Measurements from ENCODE around the gene C10orf62.
"Not testable (repeated sequence)": the region's sequence is repeated elsewhere in the genome, so short reads cannot be mapped to it uniquely, and the experiment has no call there.

The C10orf62 gene, protein sequence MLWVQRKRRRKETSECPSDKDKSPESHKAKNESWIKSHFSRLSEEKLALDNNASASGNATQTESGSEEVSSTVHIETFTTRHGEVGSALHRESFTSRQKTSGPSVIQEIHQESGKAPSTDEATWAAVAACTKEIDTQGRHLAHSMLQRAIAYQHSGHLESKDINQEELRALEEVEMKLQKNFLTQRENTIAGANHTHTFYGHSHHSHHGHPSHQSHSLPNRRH
- total RNA-seq, result 0 reads per million in 2 donors

DNA sequence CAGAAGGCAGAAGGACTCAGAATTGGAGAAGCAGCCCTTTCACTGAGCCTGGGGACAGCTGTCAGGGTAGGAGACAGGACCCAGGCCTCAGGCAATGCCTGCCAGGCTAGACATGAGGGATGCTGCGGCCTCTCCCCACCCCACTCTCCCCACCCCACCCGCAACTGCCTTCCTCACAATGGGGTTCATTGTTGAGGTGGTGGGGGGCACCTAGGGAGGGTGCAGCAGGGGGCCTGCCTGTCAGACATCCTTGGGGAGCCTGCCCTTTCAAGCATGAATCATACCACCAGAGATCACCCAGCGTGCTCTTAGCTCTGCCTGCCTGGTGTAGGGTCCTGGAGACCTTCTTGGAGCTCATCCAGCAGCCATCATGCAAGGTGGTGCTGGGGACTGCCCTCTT lies at the start of gene C10orf62:
C10orf62 (plus strand) TSS at position 243 of the 400 bp plus-strand sequence. CDS start 177 bp downstream, outside the sequence.
- DNase-seq, result no peak

DNA sequence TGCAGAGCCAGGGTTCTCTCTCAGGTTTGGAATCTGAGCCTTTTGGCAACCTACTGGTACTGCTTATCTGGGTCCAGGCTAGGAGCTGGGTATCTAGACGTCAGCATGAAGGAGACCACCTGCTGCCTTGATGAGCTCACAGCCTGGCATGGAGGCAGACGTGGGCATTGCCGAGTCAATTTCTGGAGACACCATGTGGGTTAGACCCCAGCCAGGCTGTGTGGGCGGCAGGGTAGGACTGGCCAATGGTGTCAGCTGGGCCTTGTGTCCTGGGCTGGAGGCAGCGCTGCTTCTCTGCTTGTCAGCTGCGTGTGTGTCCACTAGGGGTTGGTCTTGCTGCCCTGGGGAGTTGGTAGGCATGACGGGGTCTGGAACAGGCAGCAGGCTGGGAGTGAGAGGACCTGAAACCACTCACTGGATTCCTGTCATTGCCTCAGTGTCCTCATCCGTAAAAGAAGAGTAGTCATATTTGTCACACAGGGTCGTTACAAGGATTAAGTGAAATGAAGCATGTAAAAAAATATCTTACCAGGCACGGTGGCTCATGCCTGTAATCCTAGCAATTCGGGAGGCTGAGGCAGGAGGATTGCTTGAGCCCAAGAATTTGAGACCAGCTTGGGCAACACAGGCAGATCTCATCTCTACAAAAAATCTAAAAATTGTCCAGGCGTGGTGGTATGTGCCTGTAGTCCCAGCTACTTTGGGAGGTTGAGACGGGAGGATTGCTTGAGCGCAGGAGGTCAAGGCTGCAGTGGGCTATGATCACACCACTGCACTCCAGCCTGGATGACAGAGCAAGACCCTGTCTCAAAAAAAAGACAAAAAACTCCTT lies 48.6 kb upstream of the C10orf62 start:
- DNase-seq, result no peak

DNA sequence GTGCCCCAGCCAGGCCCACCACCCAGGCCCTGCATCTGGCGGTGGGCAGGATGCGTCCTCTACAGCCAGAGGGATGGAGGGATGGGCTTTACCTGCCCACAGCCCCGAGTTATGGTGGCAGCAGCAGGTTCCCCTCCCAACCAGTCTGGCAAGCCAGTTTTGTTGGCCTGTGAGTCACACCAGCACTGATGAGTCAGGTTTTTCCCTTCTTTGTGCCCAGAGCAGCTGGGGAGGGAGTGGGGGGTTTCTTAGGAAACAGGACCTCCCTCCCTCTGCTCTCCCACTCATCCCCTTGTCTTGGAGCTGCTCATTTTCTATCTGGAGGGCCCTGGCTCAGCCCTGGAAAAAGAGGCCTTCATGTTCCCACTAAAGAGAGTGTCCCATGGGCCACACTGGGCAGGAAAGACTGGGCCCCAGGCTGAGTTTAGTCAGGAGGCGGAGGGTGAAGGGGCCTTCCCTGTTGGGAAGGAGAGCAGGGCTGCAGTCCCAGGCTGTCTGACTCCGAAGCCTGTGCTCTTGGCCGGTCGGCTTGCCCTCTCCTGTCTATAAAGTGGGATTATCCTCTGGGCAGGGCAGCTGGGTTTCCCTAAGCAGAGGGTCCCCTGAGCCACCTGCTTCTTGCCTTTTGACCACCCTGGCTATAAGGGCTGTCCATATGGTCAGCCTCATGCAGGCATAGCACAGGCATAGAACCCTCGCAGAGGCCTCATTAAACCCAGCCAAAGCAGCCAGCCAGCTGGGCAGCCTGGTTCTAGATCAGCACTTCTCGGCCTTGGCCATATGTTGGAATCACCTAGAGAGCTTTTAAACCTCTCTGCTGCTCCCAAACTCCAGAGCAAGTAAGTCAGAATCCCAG lies 47.1 kb upstream of the C10orf62 start:
- DNase-seq, result no peak

DNA sequence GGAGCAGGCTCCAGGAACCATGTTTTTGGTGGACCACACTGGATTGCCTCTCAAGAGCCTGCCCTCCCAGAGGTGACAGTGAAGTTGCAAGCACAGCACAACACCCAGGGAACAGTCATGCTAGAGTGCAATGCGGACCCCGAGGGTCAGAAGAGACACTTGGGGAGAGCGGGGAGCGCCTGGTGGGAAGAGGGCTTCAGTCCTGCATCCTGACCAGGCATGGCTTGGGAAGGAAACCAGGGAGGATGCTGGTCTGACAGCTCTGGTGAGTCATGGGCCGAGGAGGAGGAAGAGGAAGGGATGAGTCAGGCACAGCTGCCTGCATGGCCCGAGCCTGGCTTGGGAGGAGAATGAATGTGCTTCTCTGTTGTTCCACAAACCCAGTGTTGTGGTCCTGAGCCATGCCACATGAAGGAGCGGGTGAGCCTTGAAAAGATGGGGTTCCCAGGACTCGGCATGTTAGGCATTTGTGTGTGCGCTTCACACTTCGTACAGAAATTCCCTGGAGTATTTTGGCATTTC lies 46.4 kb upstream of the C10orf62 start:
- no peak for DNase-seq

DNA sequence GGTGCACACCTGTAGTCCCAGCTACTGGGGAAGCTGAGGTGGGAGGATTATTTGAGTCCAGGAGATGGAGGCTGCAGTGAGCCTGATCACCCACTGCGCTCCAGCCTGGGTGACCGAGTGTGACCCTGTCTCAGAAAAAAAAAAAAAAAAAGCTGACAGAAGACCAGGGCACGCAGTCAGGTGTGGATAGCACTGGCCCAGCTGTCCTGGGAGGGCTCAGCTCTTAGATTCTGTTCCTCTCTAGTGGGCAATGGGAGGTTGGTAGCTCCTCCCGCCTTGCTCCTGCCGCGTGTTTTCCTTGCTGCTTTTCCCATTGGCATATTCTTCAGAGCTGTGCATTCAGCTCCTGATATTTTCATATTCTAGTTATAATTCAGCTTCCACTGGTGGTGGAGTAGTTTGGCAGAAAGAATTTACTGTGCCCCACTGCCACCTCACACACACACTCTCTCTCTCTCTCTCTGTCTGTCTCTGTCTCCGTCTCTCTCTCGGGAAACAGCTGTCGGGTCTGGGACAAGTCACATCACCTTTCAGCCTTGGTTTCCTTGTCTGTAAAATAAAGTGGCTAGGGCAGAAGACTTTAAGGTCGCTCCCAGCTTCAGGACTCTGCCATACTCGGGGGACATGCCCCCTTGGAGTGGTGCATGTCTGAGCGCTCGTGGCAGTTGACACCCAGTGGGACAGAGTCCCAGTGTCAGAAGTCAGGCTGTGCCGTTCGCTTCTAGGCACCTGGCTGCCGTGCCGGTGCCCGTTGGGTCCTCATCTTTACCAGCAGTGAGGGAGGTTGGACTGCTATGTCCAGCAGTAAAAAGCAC lies 42.9 kb upstream of the C10orf62 start:
- DNase-seq, result no peak

DNA sequence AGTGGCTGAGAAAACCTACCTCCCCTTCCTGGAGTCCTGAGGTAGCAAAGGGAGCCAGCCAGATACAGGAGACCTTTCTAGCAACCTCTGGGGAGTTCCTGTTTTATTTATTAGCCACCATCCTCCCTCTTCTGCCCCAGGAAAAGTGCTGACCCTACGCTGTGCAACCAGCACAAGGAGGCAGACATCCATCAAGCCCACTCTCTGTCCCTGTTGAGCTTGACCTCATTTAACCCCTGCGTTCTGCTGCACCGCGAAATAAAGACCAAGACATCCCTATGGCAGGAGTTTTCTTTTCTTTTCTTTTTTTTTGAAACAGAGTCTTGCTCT lies 42.3 kb upstream of the C10orf62 start:
- no peak for DNase-seq

DNA sequence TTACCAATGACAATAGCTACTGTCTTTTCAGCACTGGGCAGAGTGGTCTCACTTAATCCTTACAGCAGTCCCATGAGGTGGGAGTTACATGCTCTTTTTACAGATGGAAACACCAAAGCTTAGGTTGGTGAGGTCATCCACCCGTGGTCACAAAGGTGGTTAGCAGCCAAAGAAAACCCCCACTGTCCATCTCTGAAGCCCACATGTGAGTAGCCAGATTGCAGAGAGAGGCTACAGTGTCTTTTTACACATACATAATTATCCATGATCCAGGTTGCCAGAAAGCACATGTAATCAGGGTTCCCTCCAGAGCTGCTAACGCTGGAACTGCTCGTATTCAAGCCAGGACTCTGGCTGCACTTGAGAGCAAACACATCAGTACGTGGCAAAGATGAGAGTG lies 41.6 kb upstream of the C10orf62 start:
- DNase-seq, result no peak

DNA sequence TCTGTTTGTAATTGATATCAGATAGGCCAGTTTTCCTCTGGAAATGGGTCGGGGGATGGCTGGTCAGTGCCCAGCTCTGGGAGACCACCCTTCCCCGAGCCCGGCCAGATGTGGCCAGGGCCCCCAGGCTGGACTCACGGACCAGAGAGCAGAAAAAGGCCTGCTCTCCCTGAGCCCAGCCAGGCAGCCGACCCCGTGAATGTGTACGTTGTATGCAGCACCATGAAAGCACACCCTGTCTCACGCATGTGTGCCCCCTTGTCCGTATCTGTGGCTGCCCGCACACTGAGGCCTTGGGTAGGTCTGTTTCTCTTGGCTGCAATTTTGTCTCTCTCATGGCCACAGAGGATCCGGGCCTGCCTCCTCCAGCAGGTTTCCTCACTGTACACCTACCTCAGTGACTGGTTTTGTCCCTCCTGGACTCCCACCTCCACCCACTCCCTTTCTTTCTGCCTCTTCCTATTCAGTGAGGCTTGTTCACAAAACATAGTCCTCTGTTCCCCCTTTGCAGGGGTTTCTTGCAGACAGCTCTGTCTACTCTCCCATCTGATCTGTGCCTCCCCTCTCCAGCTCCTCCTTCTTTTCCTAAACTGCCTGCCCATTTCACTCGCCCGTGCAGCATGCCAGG lies 40.6 kb upstream of the C10orf62 start:
- DNase-seq, result no peak

DNA sequence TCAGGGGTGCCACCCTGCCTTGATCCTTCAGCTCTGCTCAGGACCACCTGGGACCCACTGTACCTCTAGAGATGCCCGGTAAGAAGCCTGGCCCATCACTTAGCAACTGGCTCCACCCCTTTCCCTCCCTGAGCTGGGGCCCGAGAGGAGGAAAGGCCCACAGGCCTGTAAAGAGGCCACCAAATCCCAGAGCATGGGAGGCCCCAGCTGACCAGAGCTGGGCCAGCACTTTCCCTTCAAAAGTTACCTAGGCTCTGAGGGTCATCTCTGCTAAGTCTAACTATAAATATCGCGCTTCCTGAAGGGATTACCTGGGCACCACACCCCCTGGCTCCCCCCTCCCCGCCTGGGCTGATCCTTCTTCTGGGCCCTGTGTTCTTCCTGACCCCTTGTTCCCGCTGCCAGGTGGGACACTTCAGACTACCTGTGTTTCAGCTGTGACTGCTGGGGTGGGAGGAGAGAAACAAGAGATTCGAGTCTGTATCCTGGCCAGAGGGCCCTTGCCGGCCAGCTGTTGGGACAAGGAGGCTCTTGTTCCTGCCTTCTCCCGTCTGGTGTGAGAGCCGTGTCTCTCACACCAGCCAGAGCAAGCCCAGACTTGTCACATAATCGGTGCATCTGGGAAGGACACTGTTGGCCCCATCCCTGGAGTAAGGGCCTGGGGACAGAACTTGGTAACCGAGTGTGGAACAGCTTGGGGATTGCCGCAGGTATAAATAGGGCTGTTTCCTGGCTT lies 39.8 kb upstream of the C10orf62 start:
- DNase-seq, result no peak

DNA sequence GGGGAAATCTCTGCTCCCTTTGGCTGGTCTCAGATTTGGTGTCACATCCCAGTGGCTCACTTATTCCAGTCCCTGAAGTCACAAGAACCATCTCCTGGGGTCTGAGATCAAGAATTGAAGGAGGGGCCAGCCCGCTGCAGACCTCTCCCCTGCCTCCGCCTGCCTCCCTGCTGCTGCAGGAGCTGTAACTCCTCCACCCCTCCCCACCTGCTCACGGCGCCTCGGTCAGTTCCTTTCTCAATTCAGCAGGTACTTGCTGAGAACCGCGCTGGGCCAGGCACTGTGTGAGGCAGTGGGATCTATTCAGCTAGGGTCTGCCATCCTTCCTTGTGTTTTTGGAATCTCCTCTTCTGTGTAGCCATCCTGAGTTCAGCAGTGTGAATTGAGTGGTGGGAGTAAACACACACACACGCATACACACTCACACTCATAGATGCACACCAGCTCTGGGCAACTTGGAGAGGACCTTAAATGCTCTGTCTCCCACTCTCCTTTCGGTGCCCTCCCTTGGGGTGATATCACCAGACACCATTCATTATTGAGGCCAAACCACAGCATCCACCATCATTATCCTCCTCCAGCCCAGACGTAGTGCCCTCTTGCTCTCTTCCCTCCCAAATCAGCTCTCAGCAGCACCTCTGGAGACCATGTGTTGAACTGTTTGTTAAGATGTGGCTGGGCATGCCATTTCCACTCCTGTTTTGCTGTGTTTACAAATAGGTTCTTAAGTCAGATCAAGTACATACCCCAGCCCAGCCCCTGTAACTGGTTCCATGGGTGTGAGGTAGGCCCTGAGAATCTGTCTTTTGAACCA lies 39.0 kb upstream of the C10orf62 start:
- DNase-seq, result no peak

DNA sequence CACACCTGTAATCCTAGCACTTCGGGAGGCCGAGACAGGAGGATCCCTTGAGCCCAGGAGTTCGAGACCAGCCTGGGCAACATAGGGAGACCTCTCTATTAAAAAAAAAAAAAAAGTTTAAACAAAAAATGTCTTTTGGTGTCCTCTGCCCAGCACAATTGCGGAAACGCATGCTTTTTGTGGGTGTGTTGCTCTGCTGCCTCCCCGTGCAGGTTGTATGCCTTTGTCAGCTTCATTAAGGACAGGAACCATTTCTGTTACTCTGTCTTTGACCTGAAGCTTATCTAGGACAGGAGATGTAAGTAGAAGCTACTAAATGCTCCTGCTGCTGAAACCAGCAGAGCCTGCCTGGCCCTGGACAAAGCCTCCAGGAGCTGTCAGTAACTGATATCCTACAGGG lies 38.2 kb upstream of the C10orf62 start:
- no peak for DNase-seq

DNA sequence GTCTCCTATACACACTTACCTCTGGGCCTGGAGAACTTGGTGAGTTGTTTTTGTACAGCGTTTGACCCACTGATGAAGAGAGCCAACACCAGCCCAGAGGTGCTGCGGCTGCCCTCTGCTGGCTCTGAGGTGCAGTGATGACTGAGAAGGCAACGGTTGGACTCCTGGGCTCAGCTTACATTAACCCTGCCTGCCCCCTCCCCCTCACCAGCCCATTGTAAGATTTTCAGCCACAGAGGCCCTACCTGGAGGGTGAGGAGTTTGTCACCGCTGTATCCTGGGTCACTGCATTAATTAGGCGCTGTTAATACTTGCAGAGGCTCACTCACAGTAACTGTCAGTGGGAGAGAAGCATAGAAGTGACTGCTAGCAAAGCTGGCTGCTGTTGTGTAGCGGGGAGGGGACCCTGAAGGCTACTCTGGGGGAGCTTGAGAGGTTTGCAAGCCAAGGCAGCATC lies 35.9 kb upstream of the C10orf62 start:
- peak; percentile 25 for DNase-seq

DNA sequence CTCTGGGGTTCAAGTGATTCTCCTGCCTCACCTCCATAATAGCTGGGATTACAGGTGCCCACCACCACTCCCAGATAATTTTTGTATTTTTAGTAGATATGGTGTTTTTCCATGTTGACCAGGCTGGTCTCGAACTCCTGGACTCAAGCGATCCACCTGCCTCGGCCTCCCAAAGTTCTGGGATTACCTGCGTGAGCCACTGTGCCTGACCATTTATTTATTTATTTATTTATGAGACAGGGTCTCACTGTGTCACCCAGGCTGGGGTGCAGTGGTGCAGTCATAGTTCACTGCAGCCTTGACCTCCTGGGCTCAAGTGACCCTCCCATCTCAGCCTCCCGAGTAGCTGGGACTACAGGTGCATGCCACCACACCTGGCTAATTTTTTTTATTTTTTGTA lies 35.2 kb upstream of the C10orf62 start:
- not testable (repeated sequence) for DNase-seq

DNA sequence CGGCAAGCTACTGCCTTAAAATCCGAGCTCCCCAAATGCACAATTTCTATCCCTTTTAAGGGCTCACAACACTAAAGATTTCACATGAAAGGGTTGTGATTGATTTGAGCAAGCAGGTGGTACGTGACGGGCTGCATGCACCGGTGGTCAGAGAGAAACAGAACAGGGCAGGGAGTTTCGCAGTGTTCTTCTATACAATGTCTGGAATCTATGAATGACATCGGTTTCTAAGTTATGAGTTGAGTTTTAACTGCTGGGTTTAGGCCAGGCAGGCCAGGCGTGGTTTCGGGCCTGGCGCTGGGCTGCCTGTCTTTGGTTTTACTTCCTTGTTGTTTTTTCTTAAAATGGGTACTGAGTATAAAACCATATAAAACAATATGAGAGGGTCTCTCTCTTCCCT lies 34.0 kb upstream of the C10orf62 start:
- not testable (repeated sequence) for DNase-seq

DNA sequence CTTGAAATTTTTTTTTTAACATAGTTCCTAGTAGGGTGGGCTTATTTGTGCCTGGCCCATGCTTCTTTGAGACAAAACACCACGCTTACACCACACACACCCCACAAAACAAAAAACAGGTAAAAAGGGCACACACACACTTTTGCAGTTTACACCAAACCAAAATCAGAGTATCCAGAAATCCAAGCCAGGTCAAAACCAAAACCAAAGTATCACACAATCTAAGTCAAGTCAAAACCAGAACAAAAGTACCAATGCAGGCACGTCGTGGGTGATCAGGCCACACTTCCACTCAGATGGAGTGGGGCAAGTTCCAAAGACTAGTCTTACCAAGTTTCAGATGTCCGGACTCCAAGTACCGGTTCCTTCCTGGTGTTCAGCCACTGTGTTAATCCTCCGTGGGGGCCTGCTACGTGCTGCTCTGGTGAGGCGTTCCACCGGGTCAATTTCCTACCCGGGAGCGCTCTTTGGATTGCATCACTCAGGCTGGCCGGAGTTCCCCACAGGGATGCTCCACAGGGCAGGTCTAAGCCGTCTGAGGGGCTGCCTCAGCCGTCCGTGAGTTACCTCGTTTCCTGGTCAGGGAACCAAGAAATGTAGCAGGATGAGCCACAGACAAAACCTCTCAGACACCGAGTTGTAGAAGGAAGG lies 28.7 kb upstream of the C10orf62 start:
- not testable (repeated sequence) for DNase-seq

DNA sequence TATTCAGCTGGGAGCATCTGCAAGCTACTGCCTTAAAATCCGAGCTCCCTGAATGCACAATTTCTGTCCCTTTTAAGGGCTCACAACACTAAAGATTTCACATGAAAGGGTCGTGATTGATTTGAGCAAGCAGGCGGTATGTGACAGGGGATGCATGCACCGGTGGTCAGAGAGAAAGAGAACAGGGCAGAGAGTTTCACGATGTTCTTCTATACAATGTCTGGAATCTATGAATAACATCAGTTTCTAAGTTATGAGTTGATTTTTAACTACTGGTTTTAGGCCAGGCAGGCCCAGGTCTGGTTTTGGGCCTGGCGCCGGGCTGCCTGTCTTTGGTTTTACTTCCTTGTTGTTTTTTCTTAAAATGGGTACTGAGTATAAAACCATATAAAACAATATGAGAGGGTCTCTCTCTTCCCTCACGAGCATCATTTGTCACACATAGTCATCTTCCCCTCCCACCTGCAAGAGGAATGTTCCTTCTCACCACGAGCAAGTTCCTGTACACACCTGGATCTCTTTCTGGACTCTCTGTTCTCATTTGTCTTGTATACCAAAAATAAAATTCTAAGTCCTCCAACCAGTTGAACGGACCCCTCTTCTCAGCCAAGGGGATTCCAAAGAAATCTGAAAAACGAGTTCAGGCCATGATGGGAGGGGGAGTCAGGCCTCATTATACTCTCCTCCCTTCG lies 28.0 kb upstream of the C10orf62 start:
- DNase-seq, result not testable (repeated sequence)

DNA sequence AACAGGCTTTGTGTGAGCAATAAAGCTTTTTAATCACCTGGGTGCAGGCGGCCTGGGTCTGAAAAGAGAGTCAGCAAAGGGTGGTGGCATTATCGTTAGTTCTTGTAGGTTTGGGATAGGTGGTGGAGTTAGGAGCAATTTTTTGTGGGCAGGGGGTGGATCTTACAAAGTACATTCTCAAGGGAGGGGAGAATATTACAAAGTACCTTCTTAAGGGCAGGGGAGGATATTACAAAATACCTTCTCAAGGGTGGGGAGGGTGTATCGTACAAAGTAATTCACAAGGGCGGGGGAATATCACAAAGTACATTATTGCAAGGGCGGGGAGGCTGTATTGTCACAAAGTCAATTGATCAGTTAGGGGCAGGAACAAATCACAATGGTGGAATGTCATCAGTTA lies 27.2 kb upstream of the C10orf62 start:
- not testable (repeated sequence) for DNase-seq

DNA sequence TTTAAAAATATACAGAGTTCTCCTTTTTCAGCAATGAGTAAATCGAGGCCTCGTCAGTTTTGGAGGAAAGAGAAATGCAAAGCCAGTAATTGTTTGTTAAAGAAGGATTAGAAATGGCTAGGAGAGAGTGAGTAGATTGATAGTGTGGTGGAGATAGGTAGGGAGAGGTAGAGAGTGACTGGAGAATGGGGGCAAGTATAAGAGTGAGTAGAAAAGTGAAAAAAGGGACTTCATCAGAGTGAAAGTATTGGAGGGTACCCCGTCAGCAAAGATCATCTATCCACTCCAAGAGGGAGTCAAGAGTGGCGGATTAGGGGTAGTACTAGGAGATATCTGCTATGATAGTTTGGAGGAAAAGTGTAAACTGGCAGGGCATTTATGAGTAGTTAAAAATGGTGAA lies 26.2 kb upstream of the C10orf62 start:
- no peak for DNase-seq

DNA sequence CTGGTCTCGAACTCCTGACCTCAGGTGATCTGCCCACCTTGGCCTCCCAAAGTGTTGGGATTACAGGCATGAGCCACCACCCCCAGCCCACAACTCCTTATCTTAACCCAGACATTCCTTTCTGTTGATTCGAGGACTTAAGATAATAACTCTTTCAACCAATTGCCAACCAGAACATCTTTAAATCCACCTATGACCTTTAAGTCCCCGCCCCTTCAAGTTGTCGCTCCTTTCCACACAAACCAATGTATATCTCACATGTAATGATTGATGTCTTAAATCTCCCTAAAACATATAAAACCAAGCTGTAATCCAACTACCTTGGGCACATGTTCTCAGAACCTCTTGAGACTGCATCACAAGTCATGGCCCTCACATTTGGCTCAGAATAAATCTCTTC lies 24.7 kb upstream of the C10orf62 start:
- DNase-seq, result no peak

Measured in T-helper 9 cell (primary cell).